ENCODE measurements around the gene DYNLT4.
"Not testable (repeated sequence)": the region's sequence is repeated elsewhere in the genome, so short reads cannot be mapped to it uniquely, and the experiment has no call there.

Gene DYNLT4

GRCh38 chr1:44819196-44819607 lies 12.1 kb upstream of the DYNLT4 start:
- no peaks in the 10 kb centered on the region for H3K36me3 ChIP-seq (ENCODE audit: insufficient read depth, low read length)
- H3K4me3 ChIP-seq (ENCODE audit: low read length) = peak overlapping the region; percentile 38
- H3K27me3 ChIP-seq (ENCODE audit: insufficient read depth, low read length) = no peaks in the 10 kb centered on the region
- H3K9ac ChIP-seq (ENCODE audit: low read depth, low read length) = peak overlapping the region; percentile 6; the same call in 1 of the 2 replicates
- peak overlapping the region; percentile 1; the same call in 1 of the 2 replicates for H3K27ac ChIP-seq (ENCODE audit: low read depth, low read length)
- H3K4me1 ChIP-seq (ENCODE audit: insufficient read depth, low read length) = 0 out of 2 replicates have a peak, but pooled peaks cover 4% of the 10 kb centered on the region
- H3K9me3 ChIP-seq (ENCODE audit: insufficient read depth, low read depth, low read length) = no peaks in the 10 kb centered on the region
- 28% methylated on average over 13 of the region's 13 CpGs for WGBS

GRCh38 chr1:44817771-44818495 lies 10.8 kb upstream of the DYNLT4 start:
- Histone ChIP-seq H3K4me3 (ENCODE audit: low read length) (no peak overlapping the region), H3K9me3 (ENCODE audit: insufficient read depth, low read depth, low read length) (no peaks in the 10 kb centered on the region), H3K36me3 (ENCODE audit: insufficient read depth, low read length) (no peaks in the 10 kb centered on the region), H3K27ac (ENCODE audit: low read depth, low read length) (no peak overlapping the region), H3K4me1 (ENCODE audit: insufficient read depth, low read length) (0 out of 2 replicates have a peak, but pooled peaks cover 4% of the 10 kb centered on the region), H3K9ac (ENCODE audit: low read depth, low read length) (no peak overlapping the region), H3K27me3 (ENCODE audit: insufficient read depth, low read length) (no peaks in the 10 kb centered on the region)
- 94% methylated on average over 11 of the region's 11 CpGs for WGBS

GRCh38 chr1:44817307-44817706 lies 10.2 kb upstream of the DYNLT4 start:
- Histone ChIP-seq H3K4me1 (ENCODE audit: insufficient read depth, low read length) (0 out of 2 replicates have a peak, but pooled peaks cover 4% of the 10 kb centered on the region), H3K36me3 (ENCODE audit: insufficient read depth, low read length) (no peaks in the 10 kb centered on the region), H3K9ac (ENCODE audit: low read depth, low read length) (no peak overlapping the region), H3K9me3 (ENCODE audit: insufficient read depth, low read depth, low read length) (no peaks in the 10 kb centered on the region), H3K4me3 (ENCODE audit: low read length) (no peak overlapping the region), H3K27ac (ENCODE audit: low read depth, low read length) (no peak overlapping the region), H3K27me3 (ENCODE audit: insufficient read depth, low read length) (no peaks in the 10 kb centered on the region)
- WGBS = 88% methylated on average over 2 of the region's 2 CpGs

- not testable (repeated sequence) for H3K4me3 ChIP-seq (ENCODE audit: low read length); H3K4me1 ChIP-seq (ENCODE audit: insufficient read depth, low read length); H3K9ac ChIP-seq (ENCODE audit: low read depth, low read length); H3K36me3 ChIP-seq (ENCODE audit: insufficient read depth, low read length); H3K27me3 ChIP-seq (ENCODE audit: insufficient read depth, low read length); H3K27ac ChIP-seq (ENCODE audit: low read depth, low read length); H3K9me3 ChIP-seq (ENCODE audit: insufficient read depth, low read depth, low read length)
- WGBS = 95% methylated on average over 9 of the region's 9 CpGs
Measured at GRCh38 chr1:44815926-44816325, 8.8 kb upstream of the DYNLT4 start.

- H3K4me3 ChIP-seq (ENCODE audit: low read length) = peak overlapping the region; percentile 32; the same call in 1 of the 2 replicates
- WGBS = 89% methylated on average over 48 of the region's 48 CpGs
- peak overlapping the region; percentile 41; the same call in 1 of the 2 replicates for H3K9ac ChIP-seq (ENCODE audit: low read depth, low read length)
- peaks cover 16% of the 10 kb centered on the region for H3K4me1 ChIP-seq (ENCODE audit: insufficient read depth, low read length)
- H3K36me3 ChIP-seq (ENCODE audit: insufficient read depth, low read length) = no peaks in the 10 kb centered on the region
- no peaks in the 10 kb centered on the region for H3K27me3 ChIP-seq (ENCODE audit: insufficient read depth, low read length)
- H3K27ac ChIP-seq (ENCODE audit: low read depth, low read length) = no peak overlapping the region
- no peaks in the 10 kb centered on the region for H3K9me3 ChIP-seq (ENCODE audit: insufficient read depth, low read depth, low read length)
Measured at GRCh38 chr1:44812822-44813543, 5.8 kb upstream of the DYNLT4 start.

- 81% methylated on average over 8 of the region's 8 CpGs for WGBS
- Histone ChIP-seq H3K4me3 (ENCODE audit: low read length) (no peak overlapping the region), H3K4me1 (ENCODE audit: insufficient read depth, low read length) (peaks cover 30% of the 10 kb centered on the region), H3K27ac (ENCODE audit: low read depth, low read length) (no peak overlapping the region), H3K27me3 (ENCODE audit: insufficient read depth, low read length) (no peaks in the 10 kb centered on the region), H3K9ac (ENCODE audit: low read depth, low read length) (no peak overlapping the region), H3K9me3 (ENCODE audit: insufficient read depth, low read depth, low read length) (no peaks in the 10 kb centered on the region), H3K36me3 (ENCODE audit: insufficient read depth, low read length) (no peaks in the 10 kb centered on the region)
Measured at GRCh38 chr1:44811234-44811633, 4.1 kb upstream of the DYNLT4 start.

GRCh38 chr1:44810762-44811105 lies 3.6 kb upstream of the DYNLT4 start:
- not testable (repeated sequence) for H3K27ac ChIP-seq (ENCODE audit: low read depth, low read length); H3K36me3 ChIP-seq (ENCODE audit: insufficient read depth, low read length); H3K4me3 ChIP-seq (ENCODE audit: low read length); H3K9ac ChIP-seq (ENCODE audit: low read depth, low read length); H3K27me3 ChIP-seq (ENCODE audit: insufficient read depth, low read length); H3K9me3 ChIP-seq (ENCODE audit: insufficient read depth, low read depth, low read length)
- WGBS = 93% methylated on average over 4 of the region's 4 CpGs
- peaks cover 30% of the 10 kb centered on the region for H3K4me1 ChIP-seq (ENCODE audit: insufficient read depth, low read length)

- H3K36me3 ChIP-seq (ENCODE audit: insufficient read depth, low read length) = peaks cover 5% of the 10 kb centered on the region
- no peak overlapping the region for H3K4me3 ChIP-seq (ENCODE audit: low read length)
- peaks cover 30% of the 10 kb centered on the region for H3K4me1 ChIP-seq (ENCODE audit: insufficient read depth, low read length)
- no peaks in the 10 kb centered on the region for H3K9me3 ChIP-seq (ENCODE audit: insufficient read depth, low read depth, low read length)
- no peak overlapping the region for H3K9ac ChIP-seq (ENCODE audit: low read depth, low read length)
- H3K27ac ChIP-seq (ENCODE audit: low read depth, low read length) = no peak overlapping the region
- H3K27me3 ChIP-seq (ENCODE audit: insufficient read depth, low read length) = no peaks in the 10 kb centered on the region
- 91% methylated on average over 12 of the region's 12 CpGs for WGBS
Measured at GRCh38 chr1:44810101-44810761, 3.1 kb upstream of the DYNLT4 start.

GRCh38 chr1:44808938-44809917 lies 2.1 kb upstream of the DYNLT4 start:
- Histone ChIP-seq H3K4me3 (ENCODE audit: low read length) (peak overlapping the region; percentile 37; the same call in 1 of the 2 replicates), H3K9me3 (ENCODE audit: insufficient read depth, low read depth, low read length) (no peaks in the 10 kb centered on the region), H3K4me1 (ENCODE audit: insufficient read depth, low read length) (peaks cover 30% of the 10 kb centered on the region), H3K27ac (ENCODE audit: low read depth, low read length) (peak overlapping the region; percentile 99), H3K27me3 (ENCODE audit: insufficient read depth, low read length) (no peaks in the 10 kb centered on the region), H3K9ac (ENCODE audit: low read depth, low read length) (peak overlapping the region; percentile 85; the same call in 1 of the 2 replicates), H3K36me3 (ENCODE audit: insufficient read depth, low read length) (peaks cover 13% of the 10 kb centered on the region)
- 75% methylated on average over 5 of the region's 6 CpGs for WGBS

- peaks cover 22% of the 10 kb centered on the region for H3K36me3 ChIP-seq (ENCODE audit: insufficient read depth, low read length)
- no peaks in the 10 kb centered on the region for H3K27me3 ChIP-seq (ENCODE audit: insufficient read depth, low read length)
- 30% methylated on average over 23 of the region's 23 CpGs for WGBS
- H3K4me3 ChIP-seq (ENCODE audit: low read length) = peak within 1 kb of the TSS; percentile 37; the same call in 1 of the 2 replicates
- peak within 1 kb of the TSS; percentile 99 for H3K27ac ChIP-seq (ENCODE audit: low read depth, low read length)
- peaks cover 30% of the 10 kb centered on the region for H3K4me1 ChIP-seq (ENCODE audit: insufficient read depth, low read length)
- H3K9me3 ChIP-seq (ENCODE audit: insufficient read depth, low read depth, low read length) = no peaks in the 10 kb centered on the region
- H3K9ac ChIP-seq (ENCODE audit: low read depth, low read length) = peak within 1 kb of the TSS; percentile 85
Measured at GRCh38 chr1:44808063-44808937, 1.1 kb upstream of the DYNLT4 start, which contains the start of gene BTBD19. Gene BTBD19, plus strand, starts transcription at chr1:44808523. Its CDS starts 298 bp downstream, at chr1:44808821.

Data from HUES64 (cell line).